ENCODE data around the gene SLC29A3.

The SLC29A3 gene

DNA sequence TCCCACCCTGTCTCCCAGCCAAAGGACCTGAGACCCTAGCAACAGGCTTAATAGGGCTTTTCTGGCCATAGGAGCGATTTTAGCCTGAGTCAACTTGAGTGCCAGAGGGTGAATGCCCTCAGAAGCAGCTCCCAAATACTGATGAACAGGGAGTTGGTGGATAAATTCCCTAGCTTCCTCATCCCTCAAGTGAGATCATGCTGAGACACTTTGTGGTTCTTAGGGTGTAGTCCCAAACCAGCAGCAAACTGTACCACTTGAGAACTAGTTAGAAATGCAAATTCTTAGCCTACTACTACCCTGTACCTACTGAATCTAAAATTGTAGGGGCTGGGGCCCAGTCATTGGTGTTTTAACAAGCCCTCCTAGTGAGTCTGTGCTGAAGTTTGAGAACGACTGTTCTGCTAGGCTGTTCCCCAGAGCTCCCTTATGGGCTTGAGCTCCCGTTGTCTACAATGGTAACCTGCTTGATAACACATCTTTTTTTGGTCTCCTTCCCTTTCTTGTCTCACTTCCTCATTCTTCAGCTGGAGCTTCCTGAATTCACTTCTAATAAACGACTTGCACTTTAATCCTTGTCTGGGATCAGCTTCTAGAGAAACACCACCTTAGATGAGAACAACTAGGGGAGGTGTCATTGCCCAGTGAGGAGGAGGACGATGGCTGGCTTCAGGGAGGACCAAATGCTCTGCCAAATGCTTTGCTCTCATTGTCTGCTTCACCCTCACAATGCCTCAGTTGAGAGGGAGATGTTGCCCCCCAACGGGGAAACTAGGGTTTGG lies 59.5 kb downstream of the SLC29A3 start:
- Mint-ChIP-seq H3K4me3 (no peak overlapping the region), H3K27ac (peak overlapping the region; percentile 33), H3K9me3 (peaks cover 0 to 1% of the 10 kb centered on the region in 2 donors)

DNA sequence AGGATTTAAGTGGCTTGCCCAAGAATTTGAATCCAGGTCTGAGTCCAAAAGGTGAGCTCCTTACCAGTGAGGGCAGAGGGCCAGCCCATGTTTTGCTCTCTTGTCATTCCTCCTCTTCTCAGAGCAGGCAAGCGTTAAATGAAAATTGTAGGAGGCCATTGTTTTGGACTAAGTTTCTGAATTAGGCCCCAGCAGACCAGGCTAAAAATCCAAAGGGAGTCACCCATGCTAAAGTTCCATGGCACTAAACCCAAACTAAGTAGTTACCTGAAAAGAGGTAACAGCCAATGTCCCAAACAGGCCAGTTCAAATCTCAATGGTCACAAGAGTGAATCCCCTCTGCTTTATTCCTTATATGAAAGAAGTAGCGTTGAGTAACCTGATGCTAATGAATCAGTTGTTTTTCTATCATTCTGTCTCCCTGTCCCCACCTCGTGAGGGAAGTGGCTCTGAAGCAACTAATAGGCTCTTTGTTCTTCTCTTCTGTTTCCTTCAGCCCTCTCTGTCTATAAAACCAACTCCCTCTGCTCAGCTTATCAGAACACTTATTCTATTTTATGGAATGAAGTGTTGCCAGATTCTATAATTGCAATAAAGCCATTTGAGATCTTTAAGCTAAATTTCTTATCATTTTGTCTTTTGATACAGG lies 60.2 kb downstream of the SLC29A3 start:
- Mint-ChIP-seq H3K27me3 (no peaks in the 10 kb centered on the region), H3K27ac (no peak overlapping the region), H3K36me3 (no peaks in the 10 kb centered on the region), H3K9me3 (peaks cover 0 to 1% of the 10 kb centered on the region in 2 donors), H3K4me1 (peaks cover 20 to 28% of the 10 kb centered on the region in 2 donors), H3K4me3 (no peak overlapping the region)
- ATAC-seq (replicated peaks), result no peak
- no peak for DNase-seq

More for the DNA sequence above, 59.5 kb downstream of the SLC29A3 start:
- DNase-seq (no peak), ATAC-seq (replicated peaks) (peak; percentile 24 to 28)
- Mint-ChIP-seq H3K36me3 (no peaks in the 10 kb centered on the region), H3K4me1 (peaks cover 23 to 31% of the 10 kb centered on the region in 2 donors), H3K27me3 (no peaks in the 10 kb centered on the region)

DNA sequence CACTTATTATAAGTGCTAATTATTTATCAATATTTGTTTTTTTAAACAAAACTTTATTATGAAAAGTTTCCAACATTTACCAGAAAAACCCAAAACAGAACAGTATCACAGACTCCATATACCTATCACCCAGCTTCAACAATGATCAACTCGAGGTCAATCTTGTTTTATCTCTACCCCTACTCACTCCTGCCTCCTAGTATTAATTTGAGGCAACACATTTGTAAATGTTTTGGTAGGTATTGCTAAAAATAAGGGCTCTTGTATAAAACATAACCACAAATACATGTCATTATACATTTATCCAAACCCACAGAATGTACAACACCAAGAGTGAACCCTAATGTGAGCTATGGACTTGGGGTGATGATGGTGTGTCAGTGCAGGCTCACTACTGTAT lies 61.8 kb downstream of the SLC29A3 start:
- ATAC-seq (replicated peaks) (no peak), DNase-seq (no peak)
- H3K36me3 Mint-ChIP-seq, result no peaks in the 10 kb centered on the region
- H3K4me1 Mint-ChIP-seq, result peaks cover 17 to 30% of the 10 kb centered on the region in 2 donors
- no peaks in the 10 kb centered on the region for H3K27me3 Mint-ChIP-seq
- H3K4me3 Mint-ChIP-seq, result no peak overlapping the region
- no peak overlapping the region for H3K27ac Mint-ChIP-seq
- peaks cover 0 to 1% of the 10 kb centered on the region in 2 donors for H3K9me3 Mint-ChIP-seq

DNA sequence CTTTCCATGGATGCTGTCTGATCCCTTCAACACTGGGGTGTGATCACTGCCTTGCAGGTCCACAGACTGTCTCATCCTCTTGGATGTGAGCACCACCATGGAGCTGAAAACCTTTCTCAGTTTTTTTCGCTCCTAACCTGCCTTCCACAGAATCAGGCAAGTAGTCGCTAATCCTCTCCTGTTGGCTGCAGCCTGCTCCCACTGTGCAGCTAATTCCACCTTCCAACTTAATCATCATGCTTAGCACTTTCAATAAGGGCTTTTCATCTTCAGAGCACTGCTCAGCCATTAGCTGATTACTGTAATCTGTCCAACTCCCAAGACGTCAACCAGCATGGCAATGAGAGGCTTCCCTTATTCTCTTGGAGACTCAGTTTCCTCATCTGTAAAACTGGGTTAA lies 62.6 kb downstream of the SLC29A3 start:
- Mint-ChIP-seq H3K9me3 (peaks cover 0 to 1% of the 10 kb centered on the region in 2 donors), H3K4me3 (no peak overlapping the region), H3K27me3 (no peaks in the 10 kb centered on the region), H3K4me1 (peaks cover 17 to 30% of the 10 kb centered on the region in 2 donors), H3K27ac (no peak overlapping the region), H3K36me3 (no peaks in the 10 kb centered on the region)
- ATAC-seq (replicated peaks), result no peak
- no peak for DNase-seq

DNA sequence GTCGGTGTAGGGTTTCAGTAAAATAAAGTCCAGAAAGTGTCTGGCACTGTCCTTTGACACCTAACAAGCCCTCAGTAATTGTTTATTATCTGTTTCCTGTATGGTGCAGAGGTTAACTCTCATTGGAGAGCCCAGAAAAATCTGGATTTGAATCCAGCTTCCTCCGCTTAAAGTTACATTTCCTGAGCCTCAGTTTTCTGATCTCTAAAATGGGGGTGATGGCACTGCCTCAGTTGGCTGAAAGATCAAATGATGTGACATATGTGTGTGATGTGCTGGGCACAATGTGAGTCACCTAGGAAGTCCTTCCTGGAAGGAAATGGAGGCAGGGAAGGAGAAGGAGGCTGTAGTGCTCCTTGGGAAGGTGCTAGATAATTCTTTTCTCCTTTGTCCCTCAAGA lies 63.0 kb downstream of the SLC29A3 start:
- Mint-ChIP-seq H3K4me3 (no peak overlapping the region), H3K9me3 (peaks cover 0 to 1% of the 10 kb centered on the region in 2 donors), H3K4me1 (peaks cover 17 to 26% of the 10 kb centered on the region in 2 donors), H3K27ac (no peak overlapping the region), H3K36me3 (no peaks in the 10 kb centered on the region), H3K27me3 (no peaks in the 10 kb centered on the region)
- ATAC-seq (replicated peaks) (no peak), DNase-seq (no peak)

DNA sequence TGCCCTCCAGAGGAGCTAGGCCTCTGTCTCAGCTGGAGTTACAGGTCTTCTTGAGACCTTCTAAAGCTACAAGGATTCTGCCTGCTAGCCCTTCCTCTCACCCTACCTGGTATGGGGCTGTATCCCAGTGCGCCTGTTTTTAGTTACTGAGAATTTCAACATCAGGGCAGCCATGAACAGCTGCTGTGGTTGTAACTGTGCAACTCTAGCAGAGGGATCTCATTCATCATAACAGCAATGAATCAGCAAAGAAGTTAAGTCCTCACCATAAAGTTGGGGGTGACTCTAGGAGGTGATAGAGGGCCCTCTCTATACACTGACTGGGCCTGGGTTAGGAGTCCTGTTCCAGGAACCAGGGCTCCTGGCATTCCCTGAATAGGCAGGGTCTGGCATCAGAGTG lies 63.7 kb downstream of the SLC29A3 start:
- Mint-ChIP-seq H3K4me3 (no peak overlapping the region), H3K9me3 (no peaks in the 10 kb centered on the region), H3K27me3 (no peaks in the 10 kb centered on the region), H3K27ac (no peak overlapping the region), H3K4me1 (peaks cover 13 to 18% of the 10 kb centered on the region in 2 donors), H3K36me3 (no peaks in the 10 kb centered on the region)
- DNase-seq, result no peak
- no peak for ATAC-seq (replicated peaks)

DNA sequence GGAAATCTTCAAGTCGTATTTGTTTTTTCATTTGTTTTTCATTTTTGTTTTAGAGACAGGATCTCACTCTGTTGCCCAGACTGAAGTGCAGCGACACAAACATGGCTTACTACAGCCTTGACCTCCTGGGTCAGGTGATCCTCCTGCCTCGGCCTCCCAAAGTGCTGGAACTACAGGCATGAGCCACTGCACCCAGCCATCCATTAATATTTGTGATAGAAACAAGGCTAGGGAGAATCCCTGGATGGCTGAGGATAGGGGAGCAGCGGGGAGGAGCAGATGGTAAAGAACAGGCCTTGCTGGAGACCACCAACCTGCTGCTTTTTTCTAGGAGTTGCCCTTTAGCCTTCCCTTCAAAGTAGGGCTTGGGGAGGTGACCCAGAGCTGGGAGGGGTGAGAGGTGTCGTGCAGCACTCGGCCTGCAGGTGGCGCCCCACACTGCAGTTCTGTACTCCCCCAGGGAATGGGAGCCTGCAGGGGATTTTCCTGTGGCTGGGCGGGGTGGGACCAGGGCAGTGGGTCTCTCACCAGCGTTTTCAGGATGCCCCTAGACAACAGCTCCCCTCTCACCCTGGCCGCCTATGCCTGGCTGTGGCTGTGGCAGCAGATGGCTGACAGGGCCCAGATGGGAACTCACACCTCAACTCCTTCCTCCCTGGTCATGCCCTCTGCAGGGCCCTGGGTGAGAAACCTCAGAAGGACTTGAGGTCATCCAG lies 65.1 kb downstream of the SLC29A3 start:
- H3K4me1 Mint-ChIP-seq, result peaks cover 5 to 7% of the 10 kb centered on the region in 2 donors
- ATAC-seq (replicated peaks) (peak; percentile 90 to 91), DNase-seq (peak; percentile 61)
- peaks cover 7 to 9% of the 10 kb centered on the region in 2 donors for H3K27me3 Mint-ChIP-seq
- no peaks in the 10 kb centered on the region for H3K9me3 Mint-ChIP-seq
- H3K27ac Mint-ChIP-seq, result no peak overlapping the region
- H3K36me3 Mint-ChIP-seq, result no peaks in the 10 kb centered on the region
- no peak overlapping the region for H3K4me3 Mint-ChIP-seq

DNA sequence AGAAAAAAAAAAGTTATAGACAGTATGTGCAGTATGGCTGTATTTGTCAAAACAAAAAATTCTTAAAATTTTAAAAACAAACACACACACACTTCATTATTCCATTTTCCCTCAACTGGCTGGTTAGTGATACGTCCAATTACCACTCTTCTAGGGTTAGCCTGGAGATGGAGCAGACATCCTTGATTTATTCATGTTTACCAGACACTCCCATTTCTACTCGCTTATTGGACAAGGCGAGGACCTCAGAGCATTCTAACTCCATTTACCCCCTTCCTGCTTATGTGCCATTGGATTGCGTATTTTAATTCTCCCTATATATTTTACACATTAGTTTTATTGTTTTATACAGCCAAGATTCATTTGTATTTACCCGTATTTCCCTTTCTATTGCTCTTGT lies 69.1 kb downstream of the SLC29A3 start:
- H3K27me3 Mint-ChIP-seq, result peaks cover 31 to 41% of the 10 kb centered on the region in 2 donors
- ATAC-seq (replicated peaks) (no peak), DNase-seq (no peak)
- H3K4me3 Mint-ChIP-seq, result no peak overlapping the region
- H3K27ac Mint-ChIP-seq, result no peak overlapping the region
- H3K4me1 Mint-ChIP-seq, result peaks cover 2 to 7% of the 10 kb centered on the region in 2 donors
- no peaks in the 10 kb centered on the region for H3K36me3 Mint-ChIP-seq
- no peaks in the 10 kb centered on the region for H3K9me3 Mint-ChIP-seq

DNA sequence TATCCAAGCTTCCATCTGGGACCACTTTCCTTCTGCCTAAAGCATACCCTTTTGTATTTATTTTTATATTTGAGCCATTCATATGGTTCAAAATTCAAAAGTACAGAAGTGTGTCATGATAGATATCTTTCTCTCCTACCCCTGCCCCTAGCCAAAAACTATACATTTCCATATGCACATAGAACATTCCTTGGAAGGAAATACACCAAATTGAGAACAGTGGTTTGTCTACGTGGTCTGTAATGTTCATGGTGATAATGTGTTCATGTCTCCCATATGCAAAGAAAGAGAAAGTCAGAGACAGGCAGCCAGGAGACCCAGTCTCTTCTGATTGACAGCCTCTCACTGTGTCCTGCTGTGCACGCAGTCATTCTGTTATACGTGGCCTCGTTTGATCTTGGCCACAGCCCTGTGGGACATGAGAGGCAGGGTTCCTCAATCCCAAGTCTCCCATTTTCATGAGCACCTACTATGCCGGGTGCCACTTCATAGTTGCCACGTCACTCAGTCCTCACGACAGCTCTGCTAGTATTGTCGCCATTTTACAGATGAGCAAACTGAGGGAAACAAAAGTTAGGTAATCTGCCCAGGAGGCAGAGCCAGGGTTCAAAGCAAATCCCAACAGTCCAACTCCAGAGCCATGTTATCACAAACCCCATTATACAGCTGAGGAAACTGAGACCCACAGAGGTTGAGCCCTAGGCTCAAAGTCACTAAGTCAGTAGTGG lies 69.7 kb downstream of the SLC29A3 start:
- Mint-ChIP-seq H3K27ac (no peak overlapping the region), H3K9me3 (no peaks in the 10 kb centered on the region), H3K4me3 (no peak overlapping the region), H3K36me3 (no peaks in the 10 kb centered on the region), H3K27me3 (peaks cover 37 to 47% of the 10 kb centered on the region in 2 donors), H3K4me1 (peaks cover 2 to 7% of the 10 kb centered on the region in 2 donors)
- no peak for ATAC-seq (replicated peaks)
- DNase-seq, result no peak

DNA sequence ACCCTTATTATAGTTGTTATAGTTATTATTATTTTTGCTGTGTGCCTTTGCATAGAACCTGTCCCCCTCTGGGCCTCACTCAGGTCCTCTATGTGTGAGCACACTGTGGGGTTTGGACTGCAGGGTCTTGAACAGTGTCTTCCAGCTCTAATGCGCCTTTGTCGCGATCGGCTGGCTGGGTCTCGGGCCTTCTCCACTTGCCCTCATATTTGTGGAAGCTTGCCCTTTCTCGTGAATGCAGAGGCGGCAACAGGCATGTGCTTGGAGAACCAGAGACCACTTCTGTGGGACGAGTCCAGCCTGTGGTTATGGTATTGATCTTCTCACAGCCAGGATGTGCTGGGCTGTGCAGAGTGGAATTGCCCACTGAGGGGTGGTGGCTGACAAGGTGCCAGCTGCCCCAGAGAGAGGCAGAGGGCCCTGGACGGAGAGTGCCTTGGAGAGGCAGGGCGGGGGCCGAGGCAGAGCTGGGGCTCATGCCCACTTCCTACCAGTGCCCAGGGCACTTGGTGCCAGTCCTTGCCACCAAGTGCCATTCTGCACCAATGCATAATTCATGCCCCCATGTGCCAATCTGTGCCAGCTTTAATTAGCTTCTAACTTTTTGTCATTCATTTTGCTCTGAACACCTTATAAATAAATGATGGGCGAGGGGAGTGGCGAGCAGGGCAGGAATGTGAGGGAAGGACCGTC lies 70.9 kb downstream of the SLC29A3 start:
- peaks cover 0 to 1% of the 10 kb centered on the region in 2 donors for H3K4me1 Mint-ChIP-seq
- ATAC-seq (replicated peaks), result no peak
- no peaks in the 10 kb centered on the region for H3K36me3 Mint-ChIP-seq
- H3K4me3 Mint-ChIP-seq, result no peak overlapping the region
- peaks cover 46 to 55% of the 10 kb centered on the region in 2 donors for H3K27me3 Mint-ChIP-seq
- no peak for DNase-seq
- no peaks in the 10 kb centered on the region for H3K9me3 Mint-ChIP-seq
- no peak overlapping the region for H3K27ac Mint-ChIP-seq

DNA sequence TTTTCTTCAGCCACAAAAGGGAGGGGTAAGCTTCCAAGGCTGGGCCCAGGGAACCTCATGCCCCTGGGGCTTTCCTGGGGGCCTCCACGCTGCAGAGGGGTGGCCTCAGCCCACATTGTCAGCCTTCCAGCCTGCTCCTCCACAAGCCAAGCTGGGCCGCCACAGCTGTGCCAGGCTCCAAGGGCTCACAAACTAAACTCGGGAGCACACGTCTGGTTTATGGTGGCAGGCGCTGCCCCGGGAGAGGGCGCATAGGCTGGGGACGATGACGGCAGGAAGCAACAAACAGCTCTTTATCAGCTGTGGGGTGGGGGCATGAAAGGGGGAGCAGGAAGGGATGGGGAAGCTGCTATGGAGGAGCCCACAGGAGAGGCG lies 71.4 kb downstream of the SLC29A3 start:
- Mint-ChIP-seq H3K27ac (no peak overlapping the region), H3K27me3 (peaks cover 51 to 60% of the 10 kb centered on the region in 2 donors), H3K4me3 (no peak overlapping the region), H3K9me3 (no peaks in the 10 kb centered on the region), H3K36me3 (no peaks in the 10 kb centered on the region), H3K4me1 (no peaks in the 10 kb centered on the region)
- ATAC-seq (replicated peaks) (no peak), DNase-seq (no peak)

DNA sequence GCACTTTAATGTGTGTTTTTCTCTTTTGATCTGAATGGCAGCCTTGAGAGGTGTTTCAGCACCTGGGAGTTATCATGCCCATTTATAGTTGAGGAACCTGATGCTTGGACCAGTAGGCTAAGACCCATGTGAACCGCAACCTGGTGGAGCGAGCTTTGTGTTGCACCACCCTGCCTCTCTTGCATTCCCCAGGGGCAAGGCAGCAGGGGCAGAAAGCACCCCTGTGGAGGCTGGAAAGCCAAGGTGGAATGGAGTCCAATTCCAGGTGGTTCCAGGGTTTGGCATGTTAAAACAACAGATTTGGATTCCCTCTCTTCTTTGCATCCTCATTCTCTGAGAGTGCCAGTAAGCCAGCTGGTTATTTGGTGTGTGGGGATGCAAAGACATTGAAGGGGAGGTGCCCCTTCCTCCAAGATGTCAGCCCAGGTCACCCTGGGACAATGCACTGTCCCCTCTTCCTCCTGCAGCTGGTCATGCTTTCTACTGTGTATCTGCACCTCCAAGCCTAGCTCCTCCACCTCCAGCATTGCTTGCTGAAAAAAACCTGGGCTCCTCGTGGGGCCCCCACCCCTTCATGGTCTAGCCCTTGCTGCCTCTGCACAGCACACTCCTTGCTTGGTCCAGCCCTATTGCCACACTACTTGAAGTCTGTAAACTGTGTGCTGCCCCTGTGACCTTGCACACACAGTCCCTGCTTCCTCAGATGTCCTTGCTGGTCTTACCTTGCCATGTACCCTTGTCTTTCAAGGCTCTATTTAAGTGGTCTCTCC lies 72.0 kb downstream of the SLC29A3 start:
- Mint-ChIP-seq H3K9me3 (no peaks in the 10 kb centered on the region), H3K36me3 (no peaks in the 10 kb centered on the region), H3K4me1 (peaks cover 3% of the 10 kb centered on the region in 2 donors), H3K27me3 (peaks cover 58 to 67% of the 10 kb centered on the region in 2 donors), H3K4me3 (no peak overlapping the region), H3K27ac (no peak overlapping the region)
- ATAC-seq (replicated peaks), result no peak
- DNase-seq, result no peak

DNA sequence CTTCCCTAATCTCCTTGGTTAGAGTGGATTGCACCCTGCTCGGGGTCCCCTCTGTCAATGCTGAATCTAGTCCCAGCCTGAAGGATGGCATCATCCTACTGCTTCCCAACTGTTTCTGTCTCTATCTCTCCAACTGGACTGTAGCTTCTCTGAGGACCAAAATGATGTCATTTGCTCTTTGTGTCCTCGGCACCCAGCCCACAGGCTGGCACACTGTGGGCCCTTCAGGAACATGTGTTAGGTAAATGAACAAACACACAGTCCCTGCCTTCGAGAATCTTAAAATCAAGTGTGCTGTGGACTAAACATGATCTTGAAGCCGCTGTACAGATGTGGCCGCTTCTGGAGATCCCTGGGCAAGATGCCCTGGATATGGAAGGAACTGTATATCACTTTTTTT lies 72.6 kb downstream of the SLC29A3 start:
- no peak overlapping the region for H3K27ac Mint-ChIP-seq
- H3K36me3 Mint-ChIP-seq, result no peaks in the 10 kb centered on the region
- H3K4me1 Mint-ChIP-seq, result peaks cover 3 to 5% of the 10 kb centered on the region in 2 donors
- ATAC-seq (replicated peaks) (no peak), DNase-seq (no peak)
- peaks cover 58 to 68% of the 10 kb centered on the region in 2 donors for H3K27me3 Mint-ChIP-seq
- no peak overlapping the region for H3K4me3 Mint-ChIP-seq
- H3K9me3 Mint-ChIP-seq, result no peaks in the 10 kb centered on the region

Data from stimulated activated naive B cell treated with anti-CD40 and anti-IgM and Interleukin-4, amounts not matched to agents 10 μg/mL and 1 μg/mL and 100 μg/mL, for 72 hours (primary cell).